Esophagus muscularis mucosa (tissue), 4 donors: ENCODE data around the gene PHLPP1.

Experiments used
- EP300 ChIP-seq: sonication (generic); formaldehyde crosslinking; IDR thresholded peaks from one replicate; pipeline ENCODE4 v1.6.1; 2017; ENCODE audit warnings: antibody characterized with exemption
- POLR2A ChIP-seq: fragments of 450-650 bp; IDR thresholded peaks from one replicate; pipeline ENCODE4 v1.6.1; 2017; ENCODE audit warnings: antibody characterized with exemption, moderate library complexity, mild to moderate bottlenecking, low read depth
- POLR2AphosphoS5 ChIP-seq, 2 donors: sonication (generic); formaldehyde crosslinking; IDR thresholded peaks; one replicate each; pipeline ENCODE4 v1.6.1; 2017; ENCODE audit warnings: antibody characterized with exemption in 2 of 2
- TF ChIP-seq, protein P1 (sequence below), 3 experiments: fragments of 200-600 bp in 2 of 3; fragments of 450-650 bp in 1 of 3; sonication (generic) in 2 of 3; IDR thresholded peaks; one replicate each; pipeline ENCODE4 v1.5.1; 2017 to 2019; ENCODE audit warnings: antibody characterized with exemption in 3 of 3, mild to moderate bottlenecking in 2 of 3, moderate library complexity in 1 of 3

DNA sequence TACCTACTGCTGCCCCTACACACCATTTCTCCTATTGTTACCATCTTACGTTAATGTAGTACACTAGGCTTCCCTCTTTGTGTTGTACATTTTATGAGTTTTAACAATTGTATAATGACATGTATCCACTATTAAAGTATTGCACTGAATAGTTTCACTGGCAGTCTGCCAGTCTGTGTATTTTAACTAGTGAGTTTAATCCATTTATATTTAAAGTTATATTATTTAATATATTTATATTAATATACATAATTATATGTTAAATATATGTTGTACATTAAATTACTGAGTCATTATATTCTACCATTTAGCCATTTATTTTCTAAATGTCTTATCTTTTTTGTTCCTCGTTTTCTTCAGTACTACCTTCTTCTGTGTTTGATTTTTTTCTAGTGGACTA is 44.8 kb upstream of the PHLPP1 start:
- TF ChIP-seq, protein P1, sequence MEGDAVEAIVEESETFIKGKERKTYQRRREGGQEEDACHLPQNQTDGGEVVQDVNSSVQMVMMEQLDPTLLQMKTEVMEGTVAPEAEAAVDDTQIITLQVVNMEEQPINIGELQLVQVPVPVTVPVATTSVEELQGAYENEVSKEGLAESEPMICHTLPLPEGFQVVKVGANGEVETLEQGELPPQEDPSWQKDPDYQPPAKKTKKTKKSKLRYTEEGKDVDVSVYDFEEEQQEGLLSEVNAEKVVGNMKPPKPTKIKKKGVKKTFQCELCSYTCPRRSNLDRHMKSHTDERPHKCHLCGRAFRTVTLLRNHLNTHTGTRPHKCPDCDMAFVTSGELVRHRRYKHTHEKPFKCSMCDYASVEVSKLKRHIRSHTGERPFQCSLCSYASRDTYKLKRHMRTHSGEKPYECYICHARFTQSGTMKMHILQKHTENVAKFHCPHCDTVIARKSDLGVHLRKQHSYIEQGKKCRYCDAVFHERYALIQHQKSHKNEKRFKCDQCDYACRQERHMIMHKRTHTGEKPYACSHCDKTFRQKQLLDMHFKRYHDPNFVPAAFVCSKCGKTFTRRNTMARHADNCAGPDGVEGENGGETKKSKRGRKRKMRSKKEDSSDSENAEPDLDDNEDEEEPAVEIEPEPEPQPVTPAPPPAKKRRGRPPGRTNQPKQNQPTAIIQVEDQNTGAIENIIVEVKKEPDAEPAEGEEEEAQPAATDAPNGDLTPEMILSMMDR (IDR thresholded peaks at IDR 0.05), result no peak
- no peak for TF ChIP-seq POLR2A
- no peak for TF ChIP-seq EP300
- no peak for TF ChIP-seq POLR2AphosphoS5 (IDR thresholded peaks at IDR 0.05)
